Trophoblast cell (in vitro differentiated cells and primary cell): ENCODE data around the gene TEN1.
A peak's percentile ranks its signal among the peaks of the same experiment; 100 is the strongest.

Experiments used
- DNase-seq, 2 donors: peaks; one replicate each; pipeline ENCODE4 v3.0.0-alpha.2; 2016
- H2AFZ ChIP-seq: 2 replicates; pipeline ENCODE4 v1.6.1; 2013; ENCODE audit warnings: low read length, moderate library complexity, mild to moderate bottlenecking; ENCODE audit not compliant: insufficient read depth, poor library complexity
- H2AK5ac ChIP-seq: 2 replicates; pipeline ENCODE4 v1.6.1; 2013; ENCODE audit warnings: mild to moderate bottlenecking, low read length
- H2BK120ac ChIP-seq: 2 replicates; pipeline ENCODE4 v1.6.1; 2013; ENCODE audit warnings: low read length, mild to moderate bottlenecking, moderate library complexity; ENCODE audit not compliant: insufficient read depth, poor library complexity
- H2BK12ac ChIP-seq: 2 replicates; pipeline ENCODE4 v1.6.1; 2013; ENCODE audit warnings: mild to moderate bottlenecking, low read length, moderate library complexity
- H2BK5ac ChIP-seq: 2 replicates; pipeline ENCODE4 v1.6.1; 2013; ENCODE audit warnings: low read length, low read depth, moderate library complexity, mild to moderate bottlenecking; ENCODE audit not compliant: poor library complexity
- H3K14ac ChIP-seq: 2 replicates; pipeline ENCODE4 v1.6.1; 2013; ENCODE audit warnings: mild to moderate bottlenecking, low read length
- H3K18ac ChIP-seq: 2 replicates; pipeline ENCODE4 v1.6.1; 2013; ENCODE audit warnings: mild to moderate bottlenecking, low read length
- H3K23ac ChIP-seq: 2 replicates; pipeline ENCODE4 v1.6.1; 2013; ENCODE audit warnings: low read length
- H3K27ac ChIP-seq: 2 replicates; pipeline ENCODE4 v1.5.1; 2013; ENCODE audit warnings: low read depth, mild to moderate bottlenecking, inconsistent platforms, low read length, moderate library complexity
- H3K27me3 ChIP-seq: 2 replicates; pipeline ENCODE4 v1.6.1; 2013; ENCODE audit warnings: inconsistent platforms, mild to moderate bottlenecking, low read length, moderate library complexity; ENCODE audit not compliant: insufficient read depth
- H3K36me3 ChIP-seq, 2 experiments: 1 replicate in 1 of 2; 2 replicates in 1 of 2; pipeline ENCODE4 v1.6.1; 2013; ENCODE audit warnings: low read length in 2 of 2, mild to moderate bottlenecking in 2 of 2, moderate library complexity in 1 of 2; ENCODE audit not compliant: insufficient read depth in 2 of 2, control insufficient read depth in 1 of 2
- H3K4ac ChIP-seq: 2 replicates; pipeline ENCODE4 v1.6.1; 2013; ENCODE audit warnings: low read depth, mild to moderate bottlenecking, low read length, moderate library complexity
- H3K4me1 ChIP-seq, 2 experiments: 1 replicate in 1 of 2; 2 replicates in 1 of 2; pipeline ENCODE4 v1.6.1; 2013; ENCODE audit warnings: low read length in 2 of 2, mild to moderate bottlenecking in 2 of 2, moderate library complexity in 1 of 2; ENCODE audit not compliant: insufficient read depth in 2 of 2, control insufficient read depth in 1 of 2
- H3K4me2 ChIP-seq: 2 replicates; pipeline ENCODE4 v1.6.1; 2013; ENCODE audit warnings: inconsistent platforms, mild to moderate bottlenecking, low read length, moderate library complexity
- H3K4me3 ChIP-seq: 2 replicates; pipeline ENCODE4 v1.5.1; 2013; ENCODE audit warnings: mild to moderate bottlenecking, low read depth, low read length, inconsistent platforms
- H3K79me1 ChIP-seq: one replicate; pipeline ENCODE4 v1.6.1; 2013; ENCODE audit warnings: low read length
- H3K79me2 ChIP-seq: 2 replicates; pipeline ENCODE4 v1.6.1; 2013; ENCODE audit warnings: low read length, mild to moderate bottlenecking; ENCODE audit not compliant: control insufficient read depth, insufficient read depth, poor library complexity
- H3K9ac ChIP-seq: 2 replicates; pipeline ENCODE4 v1.6.1; 2013; ENCODE audit warnings: mild to moderate bottlenecking, low read length
- H3K9me3 ChIP-seq: 2 replicates; pipeline ENCODE4 v1.6.1; 2013; ENCODE audit warnings: low read depth, mild to moderate bottlenecking, control low read depth, inconsistent platforms, low read length; ENCODE audit not compliant: insufficient read depth
- H4K12ac ChIP-seq: 2 replicates; pipeline ENCODE4 v1.6.1; 2013; ENCODE audit warnings: low read depth, mild to moderate bottlenecking, low read length, moderate library complexity
- H4K8ac ChIP-seq: 2 replicates; pipeline ENCODE4 v1.6.1; 2013; ENCODE audit warnings: low read depth, mild to moderate bottlenecking, low read length, moderate library complexity
- H4K91ac ChIP-seq: one replicate; pipeline ENCODE4 v1.6.1; 2013; ENCODE audit warnings: low read depth, mild to moderate bottlenecking, low read length, moderate library complexity
- WGBS: extraction: QIAGEN DNeasy Blood & Tissue Kit; methylation state at CpG from one replicate; pipeline ENCODE4 v1.1.7; 2013; ENCODE audit warnings: missing lambda C conversion rate; ENCODE audit not compliant: insufficient read length, insufficient coverage; ENCODE audit errors: extremely low coverage; 5-methylcytosine and 5-hydroxymethylcytosine counted together

Gene TEN1

DNA sequence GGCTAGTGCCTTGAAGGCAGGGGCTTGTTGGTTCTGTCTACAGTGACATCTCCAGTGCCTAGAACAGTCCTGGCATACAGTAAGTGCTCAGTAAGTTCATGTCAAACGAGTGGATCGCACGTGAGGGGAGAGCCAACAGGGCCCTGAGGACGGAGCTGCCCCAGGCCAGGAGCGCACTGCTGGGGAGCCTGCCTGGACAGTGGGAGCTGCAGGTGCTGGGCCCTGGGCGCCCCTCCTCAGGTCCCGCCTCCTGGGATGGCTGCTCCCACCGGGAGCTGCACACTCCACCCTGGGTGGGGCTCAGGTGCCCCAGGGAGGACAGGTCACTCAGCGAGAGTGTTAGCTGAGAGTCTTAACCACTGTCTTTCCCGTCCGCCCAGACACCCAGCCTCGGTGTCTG is 46.3 kb downstream of the TEN1 start:
- Histone ChIP-seq H3K23ac (no peak overlapping the region), H2AFZ (no peak overlapping the region), H3K9me3 (peaks cover 3% of the 10 kb centered on the region), H3K27ac (no peak overlapping the region), H3K18ac (no peak overlapping the region), H4K8ac (no peak overlapping the region), H2BK12ac (no peak overlapping the region), H3K79me2 (no peaks in the 10 kb centered on the region), H3K36me3 (no peaks in the 10 kb centered on the region), H3K4me3 (no peak overlapping the region), H2AK5ac (no peak overlapping the region), H3K4ac (no peak overlapping the region), H3K4me2 (no peak overlapping the region), H4K91ac (no peak overlapping the region), H3K27me3 (no peaks in the 10 kb centered on the region), H2BK120ac (no peak overlapping the region), H4K12ac (no peak overlapping the region), H2BK5ac (no peak overlapping the region), H3K4me1 (peaks cover 0 to 5% of the 10 kb centered on the region in 2 experiments), H3K79me1 (no peaks in the 10 kb centered on the region), H3K9ac (no peak overlapping the region), H3K14ac (no peak overlapping the region)
- no peak for DNase-seq
- no CpG with 5 or more reads among the region's 12 CpGs for WGBS

DNA sequence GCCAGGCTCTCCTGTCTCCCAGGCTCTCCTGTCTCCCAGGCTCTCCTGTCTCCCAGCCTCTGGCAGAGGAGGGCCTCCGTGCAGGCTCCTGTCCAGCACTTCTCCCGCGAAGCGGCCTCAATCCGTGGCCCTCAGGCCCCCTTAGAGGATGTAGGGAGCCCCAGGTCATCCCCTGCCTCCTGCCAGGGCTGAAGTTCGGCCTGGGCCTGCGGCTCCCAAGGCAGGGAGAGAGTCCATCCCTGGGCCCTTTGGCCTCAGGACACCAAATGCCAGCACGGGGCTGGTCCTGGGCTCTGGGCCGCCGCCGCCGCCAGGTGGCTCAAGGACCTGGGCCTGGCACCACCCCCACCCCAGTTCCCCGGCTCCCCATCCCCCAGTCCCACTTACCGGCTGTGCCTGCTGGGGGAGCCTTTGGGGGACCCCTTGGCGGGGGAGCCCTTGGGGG is 47.7 kb downstream of the TEN1 start:
- H2AFZ ChIP-seq: no peak overlapping the region
- H3K4ac ChIP-seq: no peak overlapping the region
- no peak overlapping the region for H4K91ac ChIP-seq
- DNase-seq: no peak
- H2AK5ac ChIP-seq: no peak overlapping the region
- no peak overlapping the region for H3K9ac ChIP-seq
- no peak overlapping the region for H2BK12ac ChIP-seq
- H4K12ac ChIP-seq: no peak overlapping the region
- H3K9me3 ChIP-seq: peaks cover 3% of the 10 kb centered on the region
- H3K4me3 ChIP-seq: no peak overlapping the region
- WGBS: no CpG with 5 or more reads among the region's 15 CpGs
- no peak overlapping the region for H3K23ac ChIP-seq
- H2BK5ac ChIP-seq: no peak overlapping the region
- H3K36me3 ChIP-seq: no peaks in the 10 kb centered on the region
- no peak overlapping the region for H4K8ac ChIP-seq
- no peak overlapping the region for H3K18ac ChIP-seq
- H2BK120ac ChIP-seq: no peak overlapping the region
- H3K79me1 ChIP-seq: no peaks in the 10 kb centered on the region
- no peak overlapping the region for H3K4me2 ChIP-seq
- H3K4me1 ChIP-seq: peaks cover 0 to 5% of the 10 kb centered on the region in 2 experiments
- H3K27me3 ChIP-seq: no peaks in the 10 kb centered on the region
- no peak overlapping the region for H3K14ac ChIP-seq
- H3K27ac ChIP-seq: no peak overlapping the region
- H3K79me2 ChIP-seq: no peaks in the 10 kb centered on the region

DNA sequence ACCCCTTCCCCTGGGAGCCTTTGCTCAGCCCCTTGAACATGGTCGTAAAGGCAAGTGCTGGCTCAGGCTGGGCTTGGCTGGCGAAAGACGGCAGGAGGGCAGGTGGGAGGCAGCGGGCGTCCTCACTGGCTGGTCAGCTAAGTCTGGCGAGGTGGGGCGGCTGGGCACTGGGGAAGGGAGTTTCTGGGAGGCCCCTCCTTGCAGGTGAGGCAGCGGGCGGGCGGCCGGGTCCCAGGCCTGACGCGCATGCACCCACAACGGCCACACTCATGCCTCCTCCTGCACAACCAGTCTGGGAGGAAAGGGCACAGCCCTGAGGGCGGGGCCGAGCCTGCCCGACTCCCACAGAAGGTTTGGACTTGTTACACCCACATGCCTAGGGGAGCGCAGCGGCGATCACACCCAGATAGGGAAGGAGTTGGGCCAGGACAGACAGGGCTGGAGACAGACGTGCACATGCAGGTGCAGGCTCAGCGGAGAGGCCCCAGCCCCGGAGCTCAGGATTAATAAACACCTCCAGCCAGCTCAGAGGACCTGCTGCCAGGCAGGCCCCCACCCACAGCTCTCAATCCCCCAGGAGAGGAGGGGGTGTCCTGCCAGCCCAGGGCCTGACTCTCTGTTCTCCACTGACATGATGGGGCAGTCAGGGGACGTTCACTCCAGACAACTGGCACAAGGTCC is 48.3 kb downstream of the TEN1 start, which contains the start of gene EVPL:
Gene EVPL, minus strand, starts transcription at position 148 of the 681 bp plus-strand sequence. Its CDS starts 108 bp downstream, at position 40.
- Histone ChIP-seq H3K27me3 (no peaks in the 10 kb centered on the region), H4K91ac (no peak within 1 kb of the TSS), H2BK12ac (no peak within 1 kb of the TSS), H3K4me1 (peaks cover 0 to 5% of the 10 kb centered on the region in 2 experiments), H2BK120ac (no peak within 1 kb of the TSS), H2BK5ac (no peak within 1 kb of the TSS), H4K8ac (no peak within 1 kb of the TSS), H3K4me2 (no peak within 1 kb of the TSS), H3K9ac (no peak within 1 kb of the TSS), H3K4me3 (no peak within 1 kb of the TSS), H3K14ac (no peak within 1 kb of the TSS), H3K9me3 (peaks cover 3% of the 10 kb centered on the region), H2AFZ (no peak within 1 kb of the TSS), H3K79me1 (no peaks in the 10 kb centered on the region), H3K36me3 (no peaks in the 10 kb centered on the region), H3K27ac (no peak within 1 kb of the TSS), H3K79me2 (no peaks in the 10 kb centered on the region), H3K18ac (no peak within 1 kb of the TSS), H4K12ac (peak within 1 kb of the TSS; percentile 31), H3K4ac (no peak within 1 kb of the TSS), H2AK5ac (no peak within 1 kb of the TSS), H3K23ac (no peak within 1 kb of the TSS)
- peak in 1 of 2 donors; percentile 43 for DNase-seq
- no CpG with 5 or more reads among the region's 24 CpGs for whole genome bisulfite sequencing

DNA sequence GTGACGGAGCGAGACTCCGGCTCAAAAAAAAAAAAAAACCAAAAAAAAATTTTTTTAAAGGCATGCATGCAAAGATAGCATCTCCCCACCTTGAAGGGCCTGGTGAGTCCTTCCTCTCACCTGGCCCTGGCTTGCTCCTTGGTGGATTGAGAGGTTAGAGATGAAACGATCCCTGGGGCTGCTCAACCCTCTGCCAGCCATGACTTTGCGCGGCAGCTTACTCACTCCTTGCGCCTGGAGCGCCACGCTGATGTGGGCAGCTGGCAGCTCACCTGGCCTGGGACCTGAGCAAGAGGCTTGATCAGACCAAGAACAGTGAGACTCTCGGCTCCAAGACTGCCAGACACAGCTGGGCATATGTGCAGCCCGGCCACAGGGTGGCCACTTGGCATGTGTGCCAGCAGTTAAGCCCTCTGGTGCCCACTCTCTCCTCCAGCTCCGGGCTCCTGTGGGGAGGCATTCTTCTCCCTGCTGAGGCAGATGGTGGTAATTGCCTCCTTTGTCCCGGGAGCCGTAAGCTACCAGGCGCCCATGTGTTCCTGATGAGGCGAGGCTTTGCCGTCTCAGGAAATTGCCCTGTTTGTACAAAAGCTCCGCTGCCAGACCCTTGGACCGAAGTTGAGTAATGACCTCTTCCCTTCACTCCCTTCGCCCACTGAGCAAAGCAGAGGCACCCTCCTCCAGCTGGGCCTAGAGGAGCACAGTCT is 53.2 kb downstream of the TEN1 start:
- Histone ChIP-seq H3K36me3 (no peaks in the 10 kb centered on the region), H3K4ac (no peak overlapping the region), H2AFZ (no peak overlapping the region), H3K79me1 (no peaks in the 10 kb centered on the region), H3K4me3 (no peak overlapping the region), H3K4me1 (peaks cover 0 to 5% of the 10 kb centered on the region in 2 experiments), H3K27ac (no peak overlapping the region), H2BK12ac (no peak overlapping the region), H3K79me2 (no peaks in the 10 kb centered on the region), H4K12ac (no peak overlapping the region), H3K23ac (no peak overlapping the region), H4K91ac (no peak overlapping the region), H2AK5ac (no peak overlapping the region), H3K27me3 (no peaks in the 10 kb centered on the region), H3K4me2 (no peak overlapping the region), H2BK120ac (no peak overlapping the region), H3K18ac (no peak overlapping the region), H3K14ac (no peak overlapping the region), H3K9me3 (peaks cover 9% of the 10 kb centered on the region), H3K9ac (no peak overlapping the region), H4K8ac (no peak overlapping the region), H2BK5ac (no peak overlapping the region)
- peak; percentile 98 for DNase-seq
- WGBS: no CpG with 5 or more reads among the region's 20 CpGs
